GM21381 (cell line): ENCODE data around the gene CCDC80.
"Not testable (repeated sequence)": the region's sequence is repeated elsewhere in the genome, so short reads cannot be mapped to it uniquely, and the experiment has no call there.

Experiments
- ATAC-seq: cut with Tn5 transposase; IDR thresholded peaks from one replicate; pipeline ENCODE4 v1.9.1; 2021; ENCODE audit warnings: mild to moderate bottlenecking, moderate library complexity; ENCODE audit not compliant: unreplicated experiment

The CCDC80 gene

GRCh38 chr3:112593258-112593657, 47.7 kb downstream of the CCDC80 start:
- no peak for ATAC-seq

GRCh38 chr3:112587336-112587735, 53.6 kb downstream of the CCDC80 start:
- no peak for ATAC-seq

- ATAC-seq, result no peak
These were observed 55.2 kb downstream of the CCDC80 start for GRCh38 chr3:112585782-112586181.

GRCh38 chr3:112583105-112583504, 57.8 kb downstream of the CCDC80 start:
- ATAC-seq, result no peak

GRCh38 chr3:112582244-112582874, 58.6 kb downstream of the CCDC80 start:
- no peak for ATAC-seq

- no peak for ATAC-seq
These were observed 61.2 kb downstream of the CCDC80 start for GRCh38 chr3:112579697-112580096.

GRCh38 chr3:112579232-112579631, 61.7 kb downstream of the CCDC80 start:
- ATAC-seq, result no peak

- ATAC-seq, result no peak
These were observed 68.2 kb downstream of the CCDC80 start for GRCh38 chr3:112572701-112573100.

- ATAC-seq, result no peak
These were observed 71.7 kb downstream of the CCDC80 start for GRCh38 chr3:112569265-112569664.

- ATAC-seq, result no peak
These were observed 72.3 kb downstream of the CCDC80 start for GRCh38 chr3:112568642-112569041.

- ATAC-seq, result no peak
These were observed 76.0 kb downstream of the CCDC80 start for GRCh38 chr3:112564940-112565305.

- ATAC-seq, result not testable (repeated sequence)
These were observed 76.5 kb downstream of the CCDC80 start for GRCh38 chr3:112564247-112564939.

GRCh38 chr3:112561734-112562529, 79.0 kb downstream of the CCDC80 start, which contains the start of the genes ATG3 and SLC35A5:
Gene ATG3 (minus strand): TSS chr3:112561962. CDS start chr3:112561528, 434 bp downstream.
Gene SLC35A5 (plus strand): TSS chr3:112562045. CDS start chr3:112563404, 1,359 bp downstream.
- peak; percentile 77 for ATAC-seq

- peak; percentile 49 for ATAC-seq
These were observed 79.5 kb downstream of the CCDC80 start for GRCh38 chr3:112561484-112561733.

- ATAC-seq, result peak; percentile 20
These were observed 80.0 kb downstream of the CCDC80 start for GRCh38 chr3:112560721-112561483.

GRCh38 chr3:112560307-112560706, 80.6 kb downstream of the CCDC80 start:
- no peak for ATAC-seq

- ATAC-seq, result no peak
These were observed 83.0 kb downstream of the CCDC80 start for GRCh38 chr3:112557976-112558375.

GRCh38 chr3:112555535-112556170, 85.3 kb downstream of the CCDC80 start:
- no peak for ATAC-seq

GRCh38 chr3:112550859-112551258, 90.1 kb downstream of the CCDC80 start:
- no peak for ATAC-seq
